GM08714 (cell line): ENCODE results near the gene ZNF618.

Experiments
- H3K4me3 ChIP-seq: fragments of 200-500 bp; sonication (Bioruptor generic); 2 replicates; pipeline ENCODE4 v1.5.1; 2014; ENCODE audit warnings: mild to moderate bottlenecking, low read length, inconsistent platforms
- ZNF274 ChIP-seq: IDR thresholded peaks from 2 replicates; pipeline ENCODE4 v1.6.1; 2012; ENCODE audit warnings: mild to moderate bottlenecking, low read depth, low read length

ZNF618 gene

DNA sequence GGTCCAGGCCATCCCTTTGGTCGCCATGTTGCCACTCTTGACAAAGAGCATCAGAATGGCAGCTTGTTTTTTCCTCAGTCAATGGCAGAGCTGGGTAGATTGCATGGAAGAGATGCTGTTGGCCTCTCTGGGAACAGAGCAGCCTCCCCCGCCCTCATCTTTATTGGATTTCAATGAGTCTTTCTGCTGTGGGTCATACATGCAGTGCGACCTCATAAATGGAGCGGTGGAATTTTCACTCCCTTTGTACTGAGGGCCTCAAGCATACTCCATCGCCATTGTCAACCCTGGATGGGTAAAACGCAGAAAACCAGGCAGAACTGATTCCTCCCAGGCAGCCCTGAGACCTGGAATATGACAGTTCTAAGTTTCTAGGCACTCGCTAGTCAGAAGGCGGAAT, 71.8 kb downstream of the ZNF618 start:
- H3K4me3 ChIP-seq: no peak overlapping the region
- TF ChIP-seq ZNF274: no peak

DNA sequence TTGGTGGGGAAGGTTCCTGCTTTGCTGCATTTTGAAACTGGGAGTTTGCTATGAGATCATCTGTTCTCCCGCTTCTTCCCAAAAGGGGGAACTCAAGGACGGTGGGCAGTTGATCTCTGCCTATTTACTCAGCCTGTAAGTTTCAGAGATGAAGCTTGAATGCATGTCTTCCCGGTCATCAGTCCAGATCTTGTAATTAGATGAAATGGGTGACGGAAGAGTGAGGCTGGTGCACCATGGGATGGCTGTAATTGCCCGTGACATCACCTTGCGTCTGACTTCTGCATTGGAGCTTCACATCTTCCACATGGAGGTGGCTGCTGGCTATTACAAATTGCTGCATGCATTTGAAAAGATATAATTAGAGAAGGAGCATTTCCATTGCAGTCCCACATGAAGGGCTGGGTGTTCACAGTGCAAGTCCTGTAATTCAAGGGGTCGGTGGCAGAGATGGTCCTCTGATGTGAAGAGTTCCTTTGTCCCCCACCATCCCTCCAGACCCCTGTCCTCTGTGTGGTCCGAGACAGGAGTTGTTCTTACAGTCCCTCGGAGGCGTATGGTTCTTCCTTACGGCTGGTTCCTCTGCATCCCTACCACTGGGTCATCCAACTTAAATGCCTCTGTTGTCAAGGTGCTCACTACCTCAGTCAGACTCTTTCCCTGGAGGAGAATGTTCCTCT, 72.9 kb downstream of the ZNF618 start:
- H3K4me3 ChIP-seq: no peak overlapping the region
- no peak for TF ChIP-seq ZNF274

DNA sequence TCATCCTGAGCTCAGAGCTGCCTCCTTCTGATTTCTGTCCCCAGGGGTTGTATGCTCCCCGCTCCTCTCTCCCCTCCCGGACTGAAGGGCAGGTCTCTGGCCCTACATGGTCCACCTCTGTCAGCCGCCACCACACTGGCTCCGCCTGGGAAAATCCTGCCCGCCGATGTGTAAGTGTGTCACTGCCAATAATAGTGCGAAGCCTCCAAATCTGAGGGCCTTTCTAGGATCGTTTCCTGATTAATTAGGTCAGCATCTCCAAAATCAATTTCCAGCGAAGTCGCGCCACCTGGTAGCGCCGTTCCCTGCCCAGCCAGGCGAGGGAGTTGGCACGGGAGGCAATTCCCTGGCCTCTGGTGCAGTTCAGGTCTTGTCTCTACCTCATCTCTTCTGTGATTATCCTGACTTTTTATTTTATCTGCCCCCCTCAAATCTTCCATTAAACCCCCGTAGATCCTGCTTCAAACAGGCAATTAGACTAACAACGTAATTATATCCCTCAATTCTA, 73.5 kb downstream of the ZNF618 start:
- H3K4me3 ChIP-seq: no peak overlapping the region
- no peak for TF ChIP-seq ZNF274

DNA sequence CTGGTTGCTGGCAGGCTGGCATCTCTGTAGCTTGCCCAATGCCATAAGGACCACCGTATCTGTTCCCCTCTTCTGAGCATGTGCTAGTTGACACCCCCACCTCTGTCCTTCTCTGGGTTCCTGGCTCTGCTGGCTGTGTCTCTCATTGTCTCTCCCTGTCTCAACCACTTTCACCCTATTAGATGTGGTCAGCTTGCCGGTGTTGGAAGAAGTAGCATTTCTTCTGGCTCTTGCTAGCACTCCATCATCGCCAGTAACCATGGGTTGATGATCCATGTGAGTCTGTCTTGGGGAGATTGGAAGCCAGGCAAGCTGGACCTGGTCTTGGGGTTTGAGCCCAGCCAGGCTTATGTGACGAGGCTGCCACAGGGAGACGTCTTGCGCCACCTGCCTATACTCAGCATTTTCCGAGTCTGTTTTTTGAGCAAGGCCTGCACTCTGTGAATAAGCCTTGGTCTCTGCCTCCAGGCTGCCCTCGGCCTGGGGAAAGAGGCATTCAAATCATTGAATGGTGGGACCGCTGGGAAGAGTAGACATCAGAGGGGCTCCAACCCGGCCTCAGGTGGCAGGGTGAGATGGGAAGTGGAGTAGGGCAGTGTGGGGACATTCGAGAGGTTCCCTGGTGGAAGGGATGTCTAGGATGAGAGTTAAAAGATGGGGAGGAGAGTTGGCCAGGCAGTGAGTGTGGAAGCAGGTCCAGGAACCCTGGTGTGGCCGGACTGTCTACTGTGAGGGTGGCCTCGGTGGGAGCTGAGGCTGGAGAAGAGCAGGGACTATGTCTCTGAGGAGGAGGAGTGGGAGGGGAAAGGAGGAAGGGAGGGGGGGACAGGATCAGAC, 74.3 kb downstream of the ZNF618 start:
- TF ChIP-seq ZNF274: no peak

DNA sequence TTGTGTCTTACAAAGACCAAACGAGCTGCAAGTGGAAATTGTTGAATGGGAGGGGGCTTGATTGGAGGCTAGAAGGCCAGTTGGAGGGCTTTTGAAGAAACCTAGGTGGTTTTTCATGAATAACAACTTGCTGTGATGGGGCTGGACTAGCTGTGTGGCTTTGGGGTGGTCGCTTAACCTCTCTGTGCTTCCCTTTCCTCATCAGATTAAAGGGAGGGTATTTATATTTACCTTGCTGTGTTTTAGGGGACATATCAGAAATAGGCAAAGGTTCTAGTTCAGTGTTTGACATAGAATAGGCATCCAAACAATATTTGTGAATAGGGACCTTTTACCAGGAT, 74.9 kb downstream of the ZNF618 start:
- H3K4me3 ChIP-seq: no peak overlapping the region
- TF ChIP-seq ZNF274: no peak

More for the DNA sequence above, 74.3 kb downstream of the ZNF618 start:
- H3K4me3 ChIP-seq: no peak overlapping the region

DNA sequence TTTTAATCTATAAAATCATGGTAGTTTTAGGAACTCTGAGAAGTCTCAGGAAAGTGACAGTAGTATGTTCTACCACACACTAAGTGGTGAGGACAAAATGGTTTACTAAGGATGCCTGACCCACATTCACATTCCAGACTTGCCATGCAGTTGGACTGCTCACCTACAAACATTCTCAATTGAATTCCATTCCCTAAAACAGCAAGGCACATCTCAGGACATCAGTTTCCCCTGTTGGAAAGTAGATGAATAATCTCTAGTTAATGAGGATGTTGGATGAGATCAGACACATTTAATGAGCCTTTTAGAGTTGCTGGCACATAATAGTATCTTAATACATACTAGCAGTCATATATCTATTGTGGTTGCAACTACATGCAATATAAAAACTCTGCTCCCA, 76.6 kb downstream of the ZNF618 start:
- no peak for TF ChIP-seq ZNF274
- H3K4me3 ChIP-seq: no peak overlapping the region

DNA sequence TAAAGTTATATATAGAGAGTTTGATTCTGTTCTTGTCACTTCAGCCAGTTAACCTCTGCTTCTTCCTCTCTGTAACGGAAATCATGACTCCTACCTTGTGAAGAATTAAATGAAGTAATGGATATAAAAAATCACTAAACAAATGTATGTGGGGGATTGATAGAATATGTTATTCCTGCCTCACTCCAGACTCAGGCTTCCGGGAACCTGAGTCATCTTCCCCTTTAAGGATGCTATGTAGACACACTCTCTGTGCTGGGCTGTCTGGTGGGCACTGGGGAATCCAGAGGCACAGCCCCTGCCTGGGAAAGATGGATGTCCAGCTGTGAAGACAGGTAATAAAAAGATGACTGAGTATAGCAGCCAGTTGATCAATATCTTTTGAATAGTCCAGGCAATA, 77.4 kb downstream of the ZNF618 start:
- no peak for TF ChIP-seq ZNF274
- no peak overlapping the region for H3K4me3 ChIP-seq

DNA sequence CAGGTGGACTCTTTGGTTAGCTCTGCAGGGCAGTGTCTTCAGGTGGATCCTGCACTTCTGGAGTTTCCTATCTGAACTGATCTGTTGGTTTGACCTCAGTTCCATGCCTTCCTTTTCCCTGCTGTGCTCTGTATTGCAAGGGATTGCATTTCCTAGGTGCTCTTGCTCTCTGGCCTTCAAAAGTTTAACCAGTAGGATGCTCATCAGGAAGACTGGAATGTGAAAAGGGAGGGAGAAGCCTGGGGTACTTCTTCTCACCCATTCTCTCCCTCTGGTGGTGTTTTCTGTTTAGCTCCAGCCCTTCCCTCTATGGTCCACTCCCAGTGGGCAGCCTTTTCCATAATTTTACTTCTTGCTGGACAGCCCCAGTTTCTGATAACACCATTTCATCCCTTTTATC, 78.5 kb downstream of the ZNF618 start:
- H3K4me3 ChIP-seq: no peak overlapping the region
- TF ChIP-seq ZNF274: no peak

DNA sequence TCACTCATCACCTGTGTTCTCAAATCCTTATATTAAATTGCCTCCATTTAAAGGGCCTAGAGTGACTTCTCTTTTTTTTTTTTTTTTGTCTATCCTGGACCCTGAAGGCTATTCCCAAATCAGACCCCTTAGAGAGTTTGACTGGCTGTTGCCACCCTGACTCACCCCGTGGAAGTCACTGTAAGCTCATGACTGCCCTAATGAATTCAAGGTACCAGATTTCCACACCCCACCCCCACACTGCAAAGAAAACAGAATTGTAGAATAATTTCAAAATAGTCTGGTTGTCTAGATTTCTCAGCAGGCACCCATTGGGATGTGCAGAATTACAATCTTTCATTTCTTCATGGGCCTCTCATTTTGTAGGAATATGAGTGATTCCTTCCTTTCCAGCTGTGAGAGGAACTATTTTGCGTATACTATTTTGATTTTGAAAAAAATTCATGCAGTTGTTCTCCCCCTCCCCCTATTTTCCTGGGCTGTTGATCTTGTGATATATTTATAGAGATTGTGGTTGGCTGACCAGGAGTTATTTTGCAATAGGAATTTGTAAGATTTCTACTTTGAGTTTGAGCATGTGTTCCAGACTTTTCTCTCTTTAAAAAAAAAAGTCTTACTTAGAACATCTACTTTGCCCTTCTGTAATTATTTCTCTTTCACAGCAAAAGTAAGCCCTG, 79.1 kb downstream of the ZNF618 start:
- no peak overlapping the region for H3K4me3 ChIP-seq
- TF ChIP-seq ZNF274: no peak

DNA sequence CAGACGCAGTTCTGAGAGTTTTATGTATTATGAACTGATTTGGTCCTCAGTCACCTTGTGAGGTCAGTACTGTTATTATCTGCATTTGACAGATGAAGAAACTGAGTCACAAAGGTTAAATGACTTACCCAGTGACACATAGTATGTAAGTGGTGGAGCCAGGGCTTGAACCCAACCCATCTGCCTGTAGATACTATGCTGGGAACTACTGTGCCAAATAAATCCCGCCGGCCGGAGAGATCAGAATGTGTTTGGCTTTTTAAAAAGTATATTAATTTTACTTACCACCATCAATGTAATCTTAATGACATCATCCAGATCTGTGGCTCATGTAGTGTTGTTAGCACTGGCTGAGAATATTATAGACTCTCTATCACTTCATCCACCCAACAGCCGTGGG, 80.8 kb downstream of the ZNF618 start:
- no peak overlapping the region for H3K4me3 ChIP-seq
- no peak for TF ChIP-seq ZNF274

DNA sequence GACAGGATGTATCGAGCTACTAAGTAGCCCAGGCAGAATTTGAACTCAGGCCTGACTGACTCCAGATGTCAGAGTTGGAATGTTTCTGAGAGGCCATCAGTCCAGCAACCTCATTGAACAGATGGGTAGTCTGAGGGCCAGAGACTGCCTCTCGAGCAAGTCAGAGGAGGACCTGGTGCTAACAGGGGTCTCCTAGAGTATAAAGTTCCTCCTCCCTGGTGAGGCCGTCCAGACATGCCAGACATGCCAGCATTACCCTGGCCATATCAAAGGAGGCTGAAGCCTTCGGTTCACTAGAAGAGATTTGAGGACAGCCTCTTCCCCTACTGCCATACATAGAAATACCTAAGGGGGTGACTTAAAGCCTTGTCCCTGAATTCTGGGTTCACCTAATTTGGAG, 81.2 kb downstream of the ZNF618 start:
- no peak overlapping the region for H3K4me3 ChIP-seq
- no peak for TF ChIP-seq ZNF274

DNA sequence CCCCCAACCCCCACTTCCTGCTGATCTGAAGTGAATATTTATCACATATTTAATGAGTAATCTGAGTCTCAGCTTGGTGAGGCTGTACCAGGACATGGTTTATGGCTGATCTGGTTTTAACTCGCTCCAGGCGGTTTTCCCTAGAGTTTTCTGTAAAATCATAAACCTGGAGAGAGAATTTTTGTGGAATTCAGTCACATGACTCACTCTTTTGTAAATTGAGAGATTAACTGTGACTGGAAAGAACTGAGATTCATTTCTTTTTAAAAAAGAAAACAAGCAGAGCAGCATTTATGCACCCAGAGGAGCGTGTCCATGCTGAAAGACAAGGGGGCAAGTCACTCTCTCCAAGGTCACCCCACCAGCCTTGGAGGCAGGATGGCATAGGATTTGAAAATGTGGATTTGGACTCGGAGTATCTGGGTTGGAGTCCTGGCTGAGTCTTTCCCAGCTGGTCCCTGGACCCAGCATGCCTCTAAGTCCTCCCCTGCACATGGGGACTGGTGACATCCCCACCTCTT, 81.8 kb downstream of the ZNF618 start:
- no peak overlapping the region for H3K4me3 ChIP-seq
- TF ChIP-seq ZNF274: no peak

DNA sequence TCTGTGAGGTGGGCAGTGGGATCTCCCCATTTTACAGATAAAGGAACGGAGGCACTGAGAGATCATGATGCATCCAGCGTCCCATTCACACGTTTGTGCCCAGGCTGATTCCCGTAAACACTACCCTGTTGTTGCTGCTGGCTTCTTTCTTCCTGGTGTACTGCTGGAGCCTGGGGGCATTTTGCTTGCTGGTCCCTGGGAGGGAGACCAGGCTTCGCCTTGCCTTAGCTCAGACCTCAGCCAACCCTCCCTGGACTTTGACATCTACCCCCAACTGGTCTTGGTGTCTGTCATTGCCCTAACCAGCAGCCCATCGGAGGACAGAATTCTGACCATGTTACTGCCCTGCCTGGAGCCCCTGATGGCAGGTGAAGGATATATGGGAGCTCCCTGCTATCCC, 82.4 kb downstream of the ZNF618 start:
- no peak for TF ChIP-seq ZNF274
- no peak overlapping the region for H3K4me3 ChIP-seq

DNA sequence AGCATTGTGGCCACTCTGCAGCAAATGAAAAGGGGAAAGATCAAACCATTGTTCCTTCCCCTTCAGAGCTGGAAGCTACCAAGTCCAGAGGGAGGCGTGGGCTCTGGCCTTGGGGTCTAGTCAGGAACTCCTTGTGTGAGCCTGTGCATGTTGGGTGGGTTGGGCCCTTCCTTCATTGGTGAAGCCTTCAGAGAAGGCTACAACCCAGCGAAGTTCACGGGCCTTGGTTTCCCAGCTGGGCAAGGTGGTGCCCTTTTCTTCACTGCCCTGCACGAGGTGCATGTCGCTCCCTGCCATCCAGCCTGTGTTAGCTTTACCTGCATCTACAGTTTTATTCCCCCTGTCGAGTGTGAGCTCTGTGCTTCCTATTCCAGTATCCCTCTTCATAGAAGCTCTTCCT, 84.7 kb downstream of the ZNF618 start:
- no peak for TF ChIP-seq ZNF274
- no peak overlapping the region for H3K4me3 ChIP-seq
